Astrocyte of the spinal cord (primary cell): Measurements from ENCODE around the gene KCNQ1OT1.

Experiments used
- DNase-seq: peaks from one replicate; pipeline ENCODE4 v3.0.0; 2011; ENCODE audit warnings: low read depth, low spot score
- H3K4me3 ChIP-seq: 2 replicates; pipeline ENCODE4 v1.5.1; 2011; ENCODE audit warnings: low read depth, mild to moderate bottlenecking, low read length, moderate library complexity
- in situ Hi-C: cut with HindIII; loops from 2 replicates; pipeline ENCODE4 v1.10.0; 2017; ENCODE audit warnings: low sequenced_read_pairs
- TF ChIP-seq, protein P1 (sequence below): IDR thresholded peaks from 2 replicates; pipeline ENCODE4 v1.5.1; 2012; ENCODE audit warnings: low read depth, mild to moderate bottlenecking, low read length, inconsistent platforms

Gene KCNQ1OT1

DNA sequence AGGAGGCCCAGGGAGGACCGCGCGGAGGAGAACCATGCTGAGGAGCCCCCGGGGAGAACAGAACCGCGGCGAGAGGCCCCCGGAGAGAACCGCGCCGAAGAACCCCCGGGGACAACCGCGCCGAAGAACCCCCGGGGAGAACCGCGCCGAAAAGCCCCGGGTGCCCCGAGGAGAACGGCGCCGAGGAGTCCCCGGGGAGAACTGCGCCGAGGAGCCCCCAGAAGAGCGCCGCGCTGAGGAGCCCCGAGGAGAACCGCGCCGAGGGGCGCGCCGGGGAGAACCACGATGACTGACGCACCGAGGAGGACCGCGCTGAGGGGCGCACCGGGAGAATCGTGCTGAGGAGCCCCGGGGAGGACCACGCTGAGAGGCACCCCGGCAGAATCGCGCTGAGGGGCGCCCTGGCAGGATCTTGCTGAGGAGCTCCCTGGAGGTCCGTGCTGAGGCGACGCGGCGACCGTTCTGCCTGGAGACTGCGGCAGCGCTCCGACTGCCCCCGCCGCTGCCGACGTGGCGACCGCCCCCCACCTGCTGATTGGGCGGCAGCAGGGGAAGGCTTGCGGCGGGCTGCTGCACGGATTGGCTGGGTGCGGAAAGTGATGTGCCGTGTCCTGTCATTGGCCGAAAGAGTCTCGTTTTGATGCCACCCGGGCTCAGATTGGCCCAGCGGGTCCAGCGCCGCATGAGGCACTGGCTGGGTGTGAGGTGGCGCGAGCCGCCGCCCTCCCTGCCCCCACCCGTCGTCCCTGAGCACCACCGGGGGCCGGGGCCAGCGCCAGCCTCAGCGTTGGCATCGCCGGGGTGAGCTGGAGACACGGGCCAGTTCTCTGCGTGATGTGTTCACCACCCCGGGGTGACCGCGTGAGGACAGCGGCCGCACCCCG lies at the start of gene KCNQ1OT1:
TSS of gene KCNQ1OT1 (minus strand) at position 464 of the 884 bp plus-strand sequence.
- H3K4me3 ChIP-seq, result peak within 1 kb of the TSS; percentile 75
- TF ChIP-seq, protein P1, sequence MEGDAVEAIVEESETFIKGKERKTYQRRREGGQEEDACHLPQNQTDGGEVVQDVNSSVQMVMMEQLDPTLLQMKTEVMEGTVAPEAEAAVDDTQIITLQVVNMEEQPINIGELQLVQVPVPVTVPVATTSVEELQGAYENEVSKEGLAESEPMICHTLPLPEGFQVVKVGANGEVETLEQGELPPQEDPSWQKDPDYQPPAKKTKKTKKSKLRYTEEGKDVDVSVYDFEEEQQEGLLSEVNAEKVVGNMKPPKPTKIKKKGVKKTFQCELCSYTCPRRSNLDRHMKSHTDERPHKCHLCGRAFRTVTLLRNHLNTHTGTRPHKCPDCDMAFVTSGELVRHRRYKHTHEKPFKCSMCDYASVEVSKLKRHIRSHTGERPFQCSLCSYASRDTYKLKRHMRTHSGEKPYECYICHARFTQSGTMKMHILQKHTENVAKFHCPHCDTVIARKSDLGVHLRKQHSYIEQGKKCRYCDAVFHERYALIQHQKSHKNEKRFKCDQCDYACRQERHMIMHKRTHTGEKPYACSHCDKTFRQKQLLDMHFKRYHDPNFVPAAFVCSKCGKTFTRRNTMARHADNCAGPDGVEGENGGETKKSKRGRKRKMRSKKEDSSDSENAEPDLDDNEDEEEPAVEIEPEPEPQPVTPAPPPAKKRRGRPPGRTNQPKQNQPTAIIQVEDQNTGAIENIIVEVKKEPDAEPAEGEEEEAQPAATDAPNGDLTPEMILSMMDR, result no peak
- peak; percentile 93 for DNase-seq
- in situ Hi-C loops, result no loop called here

DNA sequence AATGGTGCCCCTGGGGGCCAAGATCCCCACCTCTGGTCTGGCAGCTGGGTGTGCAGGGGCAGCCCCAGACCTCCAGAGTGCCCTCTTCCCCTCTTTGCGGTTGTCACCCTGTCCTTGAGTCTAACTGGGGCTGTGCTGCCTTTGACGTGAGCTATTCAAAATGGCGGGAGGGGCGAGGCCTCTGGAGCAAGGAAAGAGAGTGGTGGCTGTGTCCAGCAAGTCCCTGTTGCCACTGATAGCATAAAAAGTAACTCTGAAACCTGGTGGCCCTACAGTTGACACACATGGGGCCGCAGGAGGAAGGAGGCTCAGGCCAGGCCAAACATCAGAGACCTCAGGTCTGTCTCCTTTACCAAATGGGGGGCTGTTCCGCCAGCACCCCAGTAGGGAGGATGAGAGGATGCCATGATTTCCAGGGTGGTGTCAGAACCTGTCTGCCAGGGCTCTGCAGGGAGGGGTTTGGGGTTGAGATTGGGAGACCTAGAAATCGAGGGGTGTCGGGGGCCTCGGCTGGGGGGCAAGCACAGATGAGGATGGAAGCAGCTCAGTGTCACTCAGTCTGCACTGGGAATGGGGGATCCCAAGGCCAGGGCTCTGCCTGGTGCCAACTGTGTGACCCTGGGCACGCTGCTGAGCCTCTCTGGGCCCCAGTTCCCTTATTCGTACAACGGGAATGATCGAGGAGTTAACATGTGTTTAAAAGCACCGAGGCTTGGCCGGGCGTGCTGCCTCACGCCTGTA lies 49.2 kb upstream of the KCNQ1OT1 start:
- TF ChIP-seq, protein P1, result no peak
- no peak for DNase-seq
- H3K4me3 ChIP-seq, result no peak overlapping the region
- in situ Hi-C loops, result no loop called here

GRCh38 chr11:2748061-2748813 lies 48.4 kb upstream of the KCNQ1OT1 start:
- TF ChIP-seq, protein P1, result no peak
- no peak overlapping the region for H3K4me3 ChIP-seq
- in situ Hi-C loops, result no loop called here
- no peak for DNase-seq

- no peak for DNase-seq
- no peak overlapping the region for H3K4me3 ChIP-seq
- in situ Hi-C loops, result no loop called here
- TF ChIP-seq, protein P1, result no peak
Observed at GRCh38 chr11:2747248-2748027, 47.6 kb upstream of the KCNQ1OT1 start.

DNA sequence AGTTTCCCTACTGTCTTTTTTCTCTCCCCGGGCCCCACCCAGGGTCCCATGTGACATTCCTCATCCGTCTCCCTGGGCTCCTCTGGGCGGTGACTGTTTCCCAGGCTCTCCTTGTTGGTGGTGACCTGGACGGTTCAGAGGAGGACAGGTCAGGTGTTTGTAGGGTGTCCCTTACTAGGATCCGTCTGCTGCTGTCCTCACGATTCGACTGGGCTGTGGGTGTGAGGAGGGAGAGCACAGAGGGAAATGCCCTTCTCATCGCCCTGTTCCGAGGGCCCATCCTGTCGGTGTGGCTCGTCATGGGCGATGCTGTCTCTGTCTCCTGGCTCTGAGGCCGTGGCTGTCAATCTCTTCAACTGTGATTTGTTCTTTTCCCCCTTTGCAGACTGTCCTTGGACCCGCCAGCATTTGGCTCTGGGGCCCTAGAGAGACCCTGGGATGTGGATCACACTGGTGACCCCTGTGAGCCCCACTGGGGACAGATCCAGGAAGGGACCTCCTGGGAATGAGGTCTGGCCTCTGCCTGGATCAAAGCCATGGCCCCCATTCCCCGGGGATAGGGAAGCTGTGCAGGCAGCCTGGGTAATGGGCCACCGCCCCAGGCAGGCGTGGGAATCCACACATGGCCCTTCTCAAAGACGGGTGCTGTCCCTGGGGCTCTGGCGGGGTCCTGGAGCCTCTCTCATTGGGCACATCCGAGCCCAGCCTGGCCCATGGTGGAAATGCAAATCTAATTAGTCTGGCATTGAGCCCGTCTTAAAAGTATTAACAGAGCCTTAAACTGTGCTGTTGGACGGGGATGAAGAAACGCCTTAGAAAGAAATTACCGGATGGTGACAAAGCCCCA lies 46.8 kb upstream of the KCNQ1OT1 start:
- in situ Hi-C loops, result no loop called here
- H3K4me3 ChIP-seq, result no peak overlapping the region
- DNase-seq, result no peak
- TF ChIP-seq, protein P1, result no peak
